ENCODE data around the gene CCDC192. TPM values are rescaled to one million over a fixed set of nuclear protein-coding genes. Genes with fewer than 3 reads are reported as not detected.

CCDC192 gene
- total RNA-seq, 5 donors from 2014 or later (not counting 1 experiment from before 2014, with no cell fraction given) = 0.58 TPM; not detected in 4

DNA sequence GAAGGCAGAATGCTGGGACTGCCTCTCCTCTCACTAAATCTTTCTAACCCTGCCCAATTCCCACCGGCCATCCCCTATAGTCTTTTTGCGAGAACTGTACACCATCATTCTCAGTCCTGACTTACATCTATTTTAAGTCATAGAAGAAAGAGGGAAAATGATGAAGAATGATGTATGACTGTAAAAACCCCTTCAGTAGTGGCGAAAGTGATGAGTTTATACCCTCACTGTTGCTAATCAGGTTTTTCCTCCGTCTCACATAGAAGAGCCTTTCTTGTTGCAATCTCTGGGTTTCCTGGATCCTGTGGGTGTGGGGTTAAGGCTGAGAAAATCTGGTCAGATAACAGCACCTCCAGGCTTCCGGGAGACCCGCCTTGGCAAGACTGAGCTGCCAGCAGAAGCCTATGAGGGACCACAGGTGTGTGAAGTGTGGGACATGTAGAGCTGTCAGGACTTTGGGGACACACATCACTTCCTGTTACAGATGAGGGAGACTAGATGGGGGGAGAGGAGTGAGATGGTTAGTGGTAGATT lies 233.3 kb downstream of the CCDC192 start:
- Mint-ChIP-seq H3K4me1 (peaks cover 4 to 5% (median 5%) of the 10 kb centered on the region in 3 donors), H3K36me3 (peaks cover 10% of the 10 kb centered on the region), H3K9me3 (no peaks in the 10 kb centered on the region), H3K27ac (peak overlapping the region; percentile 36 to 74), H3K27me3 (no peaks in the 10 kb centered on the region), H3K4me3 (no peak overlapping the region)
- ChIA-PET CTCF (interaction anchor here in 1 of 2 donors (0.5 kb wide), 1 partner anchor 141 kb away, joined by 3 read pairs; no protein-coding TSS in a partner anchor), POLR2A (interaction anchor here in 1 of 2 donors (0.6 kb wide), 1 partner anchor 139 kb away, joined by 16 read pairs; no protein-coding TSS in a partner anchor)
- Histone ChIP-seq H3K4me1 (ENCODE audit: control insufficient read depth in 1 of 2, extremely low read depth in 1 of 2, insufficient read depth in 2 of 2, low read length in 2 of 2) (peaks cover 0 to 7% of the 10 kb centered on the region in 2 experiments), H3K36me3 (ENCODE audit: control insufficient read depth in 2 of 2, extremely low read depth in 1 of 2, insufficient read depth in 1 of 2, low read length in 1 of 2) (no peaks in the 10 kb centered on the region), H3K27me3 (replicated peaks in 1 of 2; ENCODE audit: control insufficient read depth in 2 of 2, extremely low read depth in 1 of 2, insufficient read depth in 2 of 2, low read length in 1 of 2) (no peaks in the 10 kb centered on the region), H3K27ac (ENCODE audit: low read length) (peak overlapping the region; percentile 29), H3K4me3 (ENCODE audit: control insufficient read depth in 1 of 2, extremely low read depth in 1 of 2, low read length in 1 of 2) (no peak overlapping the region), H3K9me3 (no peaks in the 10 kb centered on the region)
- ATAC-seq (replicated peaks in 1 of 4) (peak; percentile 17 to 68 (median 40)), DNase-seq (peak in 27 of 35 experiments; percentile 1 to 67 (median 18))
- 67% methylated on average over 3 of the region's 6 CpGs for WGBS (ENCODE audit: insufficient coverage)

DNA sequence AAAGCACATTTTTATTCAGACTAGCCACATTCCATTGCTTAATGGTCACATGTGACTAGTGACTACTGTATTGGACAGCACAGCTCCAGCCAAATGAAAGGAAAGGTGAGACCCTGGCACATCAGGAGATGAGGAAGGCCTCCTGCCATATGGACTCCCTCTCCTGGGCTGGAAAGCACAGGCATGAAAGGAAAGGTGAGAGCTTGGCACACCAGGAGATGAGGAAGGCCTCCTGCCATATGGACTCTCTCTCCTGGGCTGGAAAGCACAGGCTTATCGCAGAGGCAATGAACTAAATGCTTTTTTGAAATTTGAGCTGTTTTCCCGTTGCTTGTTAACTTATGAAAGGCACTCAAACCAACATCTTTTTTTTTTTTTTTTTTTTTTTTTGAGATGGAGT lies 235.6 kb downstream of the CCDC192 start:
- Histone ChIP-seq H3K4me1 (ENCODE audit: control insufficient read depth in 1 of 2, extremely low read depth in 1 of 2, insufficient read depth in 2 of 2, low read length in 2 of 2) (peaks cover 0 to 7% of the 10 kb centered on the region in 2 experiments), H3K27me3 (replicated peaks in 1 of 2; ENCODE audit: control insufficient read depth in 2 of 2, extremely low read depth in 1 of 2, insufficient read depth in 2 of 2, low read length in 1 of 2) (no peaks in the 10 kb centered on the region), H3K4me3 (ENCODE audit: control insufficient read depth in 1 of 2, extremely low read depth in 1 of 2, low read length in 1 of 2) (no peak overlapping the region), H3K27ac (ENCODE audit: low read length) (no peak overlapping the region), H3K9me3 (no peaks in the 10 kb centered on the region), H3K36me3 (ENCODE audit: control insufficient read depth in 2 of 2, extremely low read depth in 1 of 2, insufficient read depth in 1 of 2, low read length in 1 of 2) (no peaks in the 10 kb centered on the region)
- Mint-ChIP-seq H3K27ac (no peak overlapping the region), H3K9me3 (no peaks in the 10 kb centered on the region), H3K27me3 (no peaks in the 10 kb centered on the region), H3K36me3 (peaks cover 12% of the 10 kb centered on the region), H3K4me1 (peaks cover 4 to 5% (median 5%) of the 10 kb centered on the region in 3 donors), H3K4me3 (no peak overlapping the region)
- ChIA-PET POLR2A (no interaction called here), CTCF (no interaction called here)
- no peak for ATAC-seq (replicated peaks in 1 of 4)
- no peak for DNase-seq
- WGBS (ENCODE audit: insufficient coverage) = no CpG with 5 or more reads among the region's 2 CpGs

DNA sequence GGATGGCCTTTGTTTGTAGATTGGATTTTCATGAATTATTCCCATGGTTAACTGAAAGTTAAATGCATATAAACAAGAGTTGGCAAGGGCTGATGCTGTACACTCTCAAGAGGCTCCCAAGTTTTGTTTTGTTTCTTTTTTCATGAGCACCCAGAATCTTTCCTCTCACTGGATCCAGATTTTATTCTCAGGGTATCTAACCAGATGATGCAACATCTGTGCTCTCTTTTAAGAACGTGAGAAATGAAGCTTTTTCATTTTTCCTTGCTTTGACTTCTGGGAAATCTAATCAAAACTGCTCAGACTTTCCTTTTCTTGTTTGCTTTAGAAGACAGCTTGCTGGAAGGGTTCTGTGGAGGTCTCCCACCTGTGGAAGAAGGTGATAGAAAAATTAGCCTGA lies 237.7 kb downstream of the CCDC192 start:
- H3K4me1 Mint-ChIP-seq = peaks cover 4 to 5% (median 5%) of the 10 kb centered on the region in 3 donors
- Histone ChIP-seq H3K36me3 (ENCODE audit: control insufficient read depth in 2 of 2, extremely low read depth in 1 of 2, insufficient read depth in 1 of 2, low read length in 1 of 2) (no peaks in the 10 kb centered on the region), H3K27ac (ENCODE audit: low read length) (no peak overlapping the region), H3K4me1 (ENCODE audit: control insufficient read depth in 1 of 2, extremely low read depth in 1 of 2, insufficient read depth in 2 of 2, low read length in 2 of 2) (peaks cover 0 to 4% of the 10 kb centered on the region in 2 experiments), H3K9me3 (no peaks in the 10 kb centered on the region), H3K27me3 (replicated peaks in 1 of 2; ENCODE audit: control insufficient read depth in 2 of 2, extremely low read depth in 1 of 2, insufficient read depth in 2 of 2, low read length in 1 of 2) (no peaks in the 10 kb centered on the region), H3K4me3 (ENCODE audit: control insufficient read depth in 1 of 2, extremely low read depth in 1 of 2, low read length in 1 of 2) (no peak overlapping the region)
- H3K27ac Mint-ChIP-seq = no peak overlapping the region
- no peak for DNase-seq
- no peaks in the 10 kb centered on the region for H3K27me3 Mint-ChIP-seq
- peaks cover 12% of the 10 kb centered on the region for H3K36me3 Mint-ChIP-seq
- H3K9me3 Mint-ChIP-seq = no peaks in the 10 kb centered on the region
- no peak overlapping the region for H3K4me3 Mint-ChIP-seq
- CTCF ChIA-PET = no interaction called here
- POLR2A ChIA-PET = no interaction called here
- 100% methylated on average over 1 of the region's 1 CpG for WGBS (ENCODE audit: insufficient coverage)
- no peak for ATAC-seq (replicated peaks in 1 of 4)

DNA sequence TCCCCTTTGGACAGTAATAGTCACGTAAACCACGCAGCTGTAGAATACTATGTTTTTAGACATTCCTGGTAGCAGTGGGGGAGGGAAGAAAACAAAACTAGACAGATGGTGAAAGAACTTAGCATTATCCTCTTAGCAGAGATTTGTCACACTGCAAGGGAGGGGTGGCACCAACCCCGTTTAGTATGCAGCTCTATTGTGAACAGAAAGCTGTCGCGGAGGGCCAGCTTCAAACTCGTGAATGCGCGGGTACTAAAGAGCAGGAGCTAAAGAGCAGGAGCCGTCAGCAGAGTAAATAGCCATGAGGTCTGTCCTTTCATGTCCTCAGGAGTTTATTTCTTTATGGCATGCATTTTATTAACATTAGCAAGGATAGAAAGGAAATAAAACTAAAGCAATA lies 238.5 kb downstream of the CCDC192 start:
- DNase-seq = no peak
- H3K27ac ChIP-seq (ENCODE audit: low read length) = no peak overlapping the region

DNA sequence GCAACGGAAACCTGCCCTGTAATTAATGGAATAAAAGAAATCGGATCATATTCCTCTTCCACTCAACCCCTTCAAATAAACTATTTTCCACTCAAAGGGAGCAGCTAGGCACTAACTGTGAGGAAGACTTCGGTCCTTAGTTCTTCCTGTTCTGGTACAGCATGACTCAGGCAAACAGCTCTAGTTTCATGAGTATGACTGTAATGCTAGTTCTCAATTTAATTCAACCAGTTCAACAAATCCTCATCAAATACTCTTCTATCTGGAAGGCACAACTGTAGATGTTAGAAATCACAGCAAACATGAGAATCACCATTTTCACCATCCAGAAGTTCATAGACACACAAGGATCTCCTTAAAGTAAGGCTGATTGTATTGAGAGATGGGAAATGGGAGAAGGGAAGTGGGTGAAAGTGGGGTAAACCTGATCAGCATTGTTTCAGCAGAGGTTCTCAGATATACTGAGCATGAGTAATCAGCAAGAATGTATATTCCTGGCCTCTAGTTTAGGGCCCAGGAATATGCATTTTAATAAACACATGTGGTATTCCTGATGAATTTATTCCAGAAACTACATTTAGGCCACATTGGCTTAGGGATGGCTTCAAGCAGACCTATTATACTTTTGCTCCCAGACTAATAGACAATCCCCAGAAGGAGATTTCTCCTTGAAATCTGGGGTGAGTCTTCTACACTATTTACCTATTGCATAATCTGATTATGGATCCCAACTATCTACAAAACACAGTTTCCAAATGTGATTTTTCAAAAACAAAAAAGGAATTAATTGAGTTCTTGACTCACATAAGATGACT lies 239.3 kb downstream of the CCDC192 start:
- no peaks in the 10 kb centered on the region for H3K9me3 Mint-ChIP-seq
- DNase-seq = no peak
- POLR2A ChIA-PET = no interaction called here
- CTCF ChIA-PET = no interaction called here
- Histone ChIP-seq H3K27me3 (replicated peaks in 1 of 2; ENCODE audit: control insufficient read depth in 2 of 2, extremely low read depth in 1 of 2, insufficient read depth in 2 of 2, low read length in 1 of 2) (no peaks in the 10 kb centered on the region), H3K4me3 (ENCODE audit: control insufficient read depth in 1 of 2, extremely low read depth in 1 of 2, low read length in 1 of 2) (no peak overlapping the region), H3K9me3 (no peaks in the 10 kb centered on the region), H3K36me3 (ENCODE audit: control insufficient read depth in 2 of 2, extremely low read depth in 1 of 2, insufficient read depth in 1 of 2, low read length in 1 of 2) (no peaks in the 10 kb centered on the region), H3K4me1 (ENCODE audit: control insufficient read depth in 1 of 2, extremely low read depth in 1 of 2, insufficient read depth in 2 of 2, low read length in 2 of 2) (no peaks in the 10 kb centered on the region), H3K27ac (ENCODE audit: low read length) (no peak overlapping the region)
- H3K4me1 Mint-ChIP-seq = no peaks in the 10 kb centered on the region
- ATAC-seq (replicated peaks in 1 of 4) = no peak
- peaks cover 12% of the 10 kb centered on the region for H3K36me3 Mint-ChIP-seq
- H3K27ac Mint-ChIP-seq = no peak overlapping the region
- no peaks in the 10 kb centered on the region for H3K27me3 Mint-ChIP-seq
- WGBS (ENCODE audit: insufficient coverage) = no CpG with 5 or more reads among the region's 3 CpGs
- H3K4me3 Mint-ChIP-seq = no peak overlapping the region

More for the DNA sequence above, 238.5 kb downstream of the CCDC192 start:
- H3K9me3 Mint-ChIP-seq = no peaks in the 10 kb centered on the region
- Histone ChIP-seq H3K36me3 (ENCODE audit: control insufficient read depth in 2 of 2, extremely low read depth in 1 of 2, insufficient read depth in 1 of 2, low read length in 1 of 2) (no peaks in the 10 kb centered on the region), H3K4me3 (ENCODE audit: control insufficient read depth in 1 of 2, extremely low read depth in 1 of 2, low read length in 1 of 2) (no peak overlapping the region), H3K27me3 (replicated peaks in 1 of 2; ENCODE audit: control insufficient read depth in 2 of 2, extremely low read depth in 1 of 2, insufficient read depth in 2 of 2, low read length in 1 of 2) (no peaks in the 10 kb centered on the region), H3K4me1 (ENCODE audit: control insufficient read depth in 1 of 2, extremely low read depth in 1 of 2, insufficient read depth in 2 of 2, low read length in 2 of 2) (peaks cover 0 to 1% of the 10 kb centered on the region in 2 experiments), H3K9me3 (no peaks in the 10 kb centered on the region)
- H3K36me3 Mint-ChIP-seq = peaks cover 12% of the 10 kb centered on the region
- CTCF ChIA-PET = no interaction called here
- H3K27me3 Mint-ChIP-seq = no peaks in the 10 kb centered on the region
- POLR2A ChIA-PET = no interaction called here
- WGBS (ENCODE audit: insufficient coverage) = 100% methylated on average over 7 of the region's 9 CpGs
- no peak overlapping the region for H3K27ac Mint-ChIP-seq
- H3K4me1 Mint-ChIP-seq = peaks cover under 1 to 1% (median 1%) of the 10 kb centered on the region in 3 donors
- ATAC-seq (replicated peaks in 1 of 4) = no peak
- no peak overlapping the region for H3K4me3 Mint-ChIP-seq

DNA sequence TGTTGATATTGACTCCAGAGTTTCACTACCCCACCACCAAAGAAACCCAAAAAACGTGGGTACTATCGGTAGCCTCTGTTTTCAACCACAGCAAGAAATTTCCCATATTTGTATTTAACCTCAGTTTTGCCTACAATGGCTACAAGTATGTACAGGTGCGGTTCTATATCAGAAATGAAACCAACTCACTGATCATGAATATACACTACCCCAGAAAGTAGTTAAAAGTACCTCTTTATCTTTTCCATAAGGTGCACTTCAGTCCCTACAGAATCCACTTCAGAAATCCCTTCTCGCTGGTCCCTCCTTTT lies 239.8 kb downstream of the CCDC192 start:
- DNase-seq = no peak
- no peaks in the 10 kb centered on the region for H3K36me3 ChIP-seq (ENCODE audit: control insufficient read depth in 2 of 2, extremely low read depth in 1 of 2, insufficient read depth in 1 of 2, low read length in 1 of 2)
- Mint-ChIP-seq H3K4me3 (no peak overlapping the region), H3K27me3 (no peaks in the 10 kb centered on the region), H3K36me3 (peaks cover 12% of the 10 kb centered on the region), H3K9me3 (no peaks in the 10 kb centered on the region), H3K4me1 (no peaks in the 10 kb centered on the region), H3K27ac (no peak overlapping the region)
- H3K4me3 ChIP-seq (ENCODE audit: control insufficient read depth in 1 of 2, extremely low read depth in 1 of 2, low read length in 1 of 2) = no peak overlapping the region
- no peaks in the 10 kb centered on the region for H3K9me3 ChIP-seq
- ChIA-PET CTCF (no interaction called here), POLR2A (no interaction called here)
- H3K27me3 ChIP-seq (replicated peaks in 1 of 2; ENCODE audit: control insufficient read depth in 2 of 2, extremely low read depth in 1 of 2, insufficient read depth in 2 of 2, low read length in 1 of 2) = no peaks in the 10 kb centered on the region
- H3K27ac ChIP-seq (ENCODE audit: low read length) = no peak overlapping the region
- ATAC-seq (replicated peaks in 1 of 4) = no peak
- H3K4me1 ChIP-seq (ENCODE audit: control insufficient read depth in 1 of 2, extremely low read depth in 1 of 2, insufficient read depth in 2 of 2, low read length in 2 of 2) = no peaks in the 10 kb centered on the region
- WGBS (ENCODE audit: insufficient coverage) = 100% methylated on average over 1 of the region's 4 CpGs

Measured in T-cell (primary cell).